NCI-H2107 treated with DMSO at 0.1 percent for 48 hours (cell line): ENCODE measurements around the gene RAET1G.
"Not testable (repeated sequence)": the region's sequence is repeated elsewhere in the genome, so short reads cannot be mapped to it uniquely, and the experiment has no call there.

Experiments
- DNase-seq: peaks from one replicate; lab custom pipeline; 2025; ENCODE audit not compliant: unreplicated experiment; lab: John Stamatoyannopoulos, UW

Gene RAET1G

GRCh38 chr6:149915970-149916865, 6.7 kb downstream of the RAET1G start:
- no peak for DNase-seq

GRCh38 chr6:149913540-149914240, 9.2 kb downstream of the RAET1G start:
- DNase-seq = no peak

- no peak for DNase-seq
Measured at GRCh38 chr6:149913085-149913484, 9.8 kb downstream of the RAET1G start.

GRCh38 chr6:149912680-149913079, 10.2 kb downstream of the RAET1G start:
- DNase-seq = not testable (repeated sequence)

GRCh38 chr6:149910721-149911151, 12.2 kb downstream of the RAET1G start:
- DNase-seq = no peak

GRCh38 chr6:149909701-149910470, 13.0 kb downstream of the RAET1G start:
- DNase-seq = no peak

GRCh38 chr6:149908480-149908879, 14.4 kb downstream of the RAET1G start:
- DNase-seq = not testable (repeated sequence)

- DNase-seq = no peak
Measured at GRCh38 chr6:149907317-149907716, 15.6 kb downstream of the RAET1G start.

- DNase-seq = no peak
Measured at GRCh38 chr6:149906405-149906804, 16.5 kb downstream of the RAET1G start.

- no peak for DNase-seq
Measured at GRCh38 chr6:149905911-149906371, 17.0 kb downstream of the RAET1G start.

- no peak for DNase-seq
Measured at GRCh38 chr6:149905371-149905910, 17.5 kb downstream of the RAET1G start.

GRCh38 chr6:149904661-149905370, 18.1 kb downstream of the RAET1G start:
- peak; percentile 39 for DNase-seq

- DNase-seq = peak; percentile 85
Measured at GRCh38 chr6:149903938-149904611, 18.8 kb downstream of the RAET1G start.

GRCh38 chr6:149901444-149902140, 21.3 kb downstream of the RAET1G start:
- peak; percentile 29 for DNase-seq

GRCh38 chr6:149900620-149901443, 22.1 kb downstream of the RAET1G start:
- DNase-seq = no peak

GRCh38 chr6:149899926-149900619, 22.8 kb downstream of the RAET1G start:
- DNase-seq = no peak

GRCh38 chr6:149899486-149899885, 23.4 kb downstream of the RAET1G start:
- DNase-seq = no peak

GRCh38 chr6:149898966-149899365, 24.0 kb downstream of the RAET1G start:
- no peak for DNase-seq
